ENCODE measurements around the gene HDGFL2. TPM values are rescaled to one million over a fixed set of nuclear protein-coding genes. Genes with fewer than 3 reads are reported as not detected.

The HDGFL2 gene
- 61.9 and 75.6 TPM in 2 replicates for total RNA-seq

DNA sequence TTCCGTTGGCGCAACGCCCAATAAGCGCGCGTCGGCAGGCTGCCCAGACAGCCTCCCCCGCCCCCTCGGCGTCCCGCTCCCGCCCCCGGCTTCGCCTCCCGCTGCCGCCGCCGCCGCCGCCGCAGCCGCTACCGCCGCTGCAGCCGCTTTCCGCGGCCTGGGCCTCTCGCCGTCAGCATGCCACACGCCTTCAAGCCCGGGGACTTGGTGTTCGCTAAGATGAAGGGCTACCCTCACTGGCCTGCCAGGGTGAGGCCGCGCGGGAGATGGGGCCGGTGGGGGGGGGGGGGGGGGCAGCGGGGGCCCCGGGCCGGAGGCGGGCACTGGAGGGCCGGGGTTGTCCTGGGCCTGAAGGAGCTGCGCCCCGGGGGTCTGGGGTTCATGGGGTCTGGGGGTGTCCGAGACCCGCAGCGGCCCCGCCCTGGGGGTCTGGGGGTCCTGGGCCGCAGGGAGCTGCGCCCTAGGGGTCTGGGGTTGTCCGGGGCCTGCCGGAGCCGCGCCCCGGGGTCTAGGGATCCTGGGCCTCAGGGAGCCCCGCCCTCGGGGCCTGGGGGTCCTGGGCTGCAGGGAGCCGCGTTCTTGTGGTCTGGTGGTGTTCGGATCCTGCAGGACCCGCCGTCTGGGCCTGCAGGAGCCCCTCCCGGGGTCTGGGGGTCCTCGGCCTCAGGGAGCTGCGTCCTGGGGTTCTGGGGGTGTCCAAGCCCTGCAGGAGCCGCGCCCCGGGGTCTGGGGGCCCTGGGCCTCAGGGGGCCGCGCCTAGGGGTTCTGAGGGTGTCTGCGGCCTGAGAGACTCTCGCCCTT, at the start of gene HDGFL2:
Gene HDGFL2, plus strand, starts transcription at position 124 of the 801 bp plus-strand sequence. Its CDS starts 54 bp downstream, at position 178.
- Mint-ChIP-seq H3K27ac (peak within 1 kb of the TSS; percentile 28), H3K4me3 (ENCODE audit: low read depth) (peak within 1 kb of the TSS; percentile 85), H3K27me3 (ENCODE audit: low read depth) (no peaks in the 10 kb centered on the region), H3K9me3 (no peaks in the 10 kb centered on the region), H3K36me3 (ENCODE audit: low read depth) (peaks cover 6% of the 10 kb centered on the region), H3K4me1 (ENCODE audit: low read depth) (peaks cover 18% of the 10 kb centered on the region)
- no peak for DNase-seq (ENCODE audit: low spot score)
- intact Hi-C loops (cut with micrococcal nuclease): loop anchor here (2.0 to 10.0 kb wide), 4 partner anchors 16 to 250 kb away; partner anchors contain the start of genes DPP9, SH3GL1 and UBXN6

DNA sequence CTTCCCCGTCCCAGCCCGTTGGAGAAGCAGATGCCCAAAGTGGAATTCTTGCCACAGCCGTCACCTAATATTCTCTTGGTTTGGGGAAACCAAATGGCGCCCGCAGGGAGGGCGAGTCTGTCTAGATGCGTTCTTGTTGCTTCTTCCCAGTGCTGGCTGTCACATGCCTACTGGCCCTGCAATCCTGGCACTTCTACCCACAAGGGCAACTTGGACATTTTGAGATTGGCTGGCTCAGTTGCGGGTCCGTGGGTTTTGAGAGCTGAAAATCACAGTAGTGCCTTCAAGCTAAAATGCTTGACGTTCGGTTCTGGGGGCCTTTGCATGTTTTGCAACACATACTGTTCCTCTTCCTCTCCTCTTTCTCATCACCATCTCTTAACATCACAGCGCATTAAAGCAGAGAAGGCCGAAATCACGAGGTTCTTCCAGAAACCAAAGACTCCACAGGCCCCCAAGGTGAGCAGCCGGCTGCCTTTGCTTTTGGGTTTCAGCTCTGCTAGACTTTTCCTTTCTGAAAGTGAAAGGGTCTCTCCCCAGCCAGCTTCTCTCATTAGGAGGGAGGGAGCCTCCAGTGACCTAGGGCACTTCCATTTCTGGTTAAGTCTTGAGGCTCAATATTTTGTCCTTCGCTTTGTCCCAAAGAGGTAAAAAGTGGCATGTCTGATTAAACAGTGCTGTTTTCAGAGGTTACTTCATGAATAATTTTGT, 48.5 kb upstream of the HDGFL2 start:
- H3K27ac Mint-ChIP-seq: no peak overlapping the region
- no peaks in the 10 kb centered on the region for H3K27me3 Mint-ChIP-seq (ENCODE audit: low read depth)
- peaks cover 2% of the 10 kb centered on the region for H3K4me1 Mint-ChIP-seq (ENCODE audit: low read depth)
- H3K4me3 Mint-ChIP-seq (ENCODE audit: low read depth): no peak overlapping the region
- no peaks in the 10 kb centered on the region for H3K9me3 Mint-ChIP-seq
- DNase-seq (ENCODE audit: low spot score): no peak
- H3K36me3 Mint-ChIP-seq (ENCODE audit: low read depth): peaks cover 38% of the 10 kb centered on the region
- intact Hi-C loops (cut with micrococcal nuclease): no loop called here

DNA sequence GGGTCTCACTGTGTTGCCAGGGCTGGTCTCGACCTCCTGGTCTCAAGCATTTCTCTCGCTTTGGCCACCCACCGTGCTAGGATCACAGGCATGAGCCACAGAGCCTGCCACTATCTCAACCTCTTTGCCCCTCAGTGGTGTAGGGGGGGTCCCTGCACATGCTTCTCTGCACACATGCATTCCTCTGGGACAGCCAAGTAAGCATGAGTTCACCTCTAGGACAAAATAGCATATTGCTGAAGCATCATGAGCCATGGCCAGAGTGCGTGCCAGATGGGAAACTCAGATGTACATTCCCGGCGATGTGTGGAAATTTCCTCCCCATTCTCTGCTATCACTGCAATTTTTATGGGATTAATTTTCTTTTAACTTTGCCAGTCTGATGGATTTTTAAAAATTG, 46.6 kb upstream of the HDGFL2 start:
- no peaks in the 10 kb centered on the region for H3K9me3 Mint-ChIP-seq
- H3K4me1 Mint-ChIP-seq (ENCODE audit: low read depth): peaks cover 2% of the 10 kb centered on the region

DNA sequence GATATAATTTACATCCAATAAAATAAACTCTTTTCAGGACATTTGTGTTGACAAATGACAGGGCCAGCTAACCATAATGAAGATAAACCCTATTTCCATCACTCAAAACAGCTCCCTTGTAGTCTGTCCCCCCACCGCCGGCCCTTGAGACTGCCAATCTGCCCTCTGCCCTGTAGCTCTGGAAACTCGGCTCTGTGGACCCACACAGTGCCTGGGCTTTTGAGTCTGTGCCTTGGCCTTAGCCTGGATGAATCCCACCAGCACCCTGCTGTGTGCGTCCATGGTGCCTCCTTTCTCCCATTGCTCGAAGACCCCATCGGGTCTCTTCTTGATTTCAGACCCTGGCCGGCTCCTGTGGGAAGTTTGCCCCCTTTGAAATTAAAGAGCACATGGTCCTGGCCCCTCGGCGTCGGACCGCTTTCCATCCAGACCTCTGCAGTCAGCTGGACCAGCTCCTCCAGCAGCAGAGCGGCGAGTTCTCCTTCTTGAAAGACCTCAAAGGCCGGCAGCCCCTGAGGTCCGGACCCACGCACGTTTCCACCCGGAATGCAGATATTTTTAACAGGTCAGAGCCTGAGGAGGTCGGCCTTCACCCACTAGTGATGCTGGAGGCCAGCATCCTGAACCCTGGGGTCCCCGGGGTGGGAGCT, 43.6 kb upstream of the HDGFL2 start:
- DNase-seq (ENCODE audit: low spot score): no peak
- H3K27me3 Mint-ChIP-seq (ENCODE audit: low read depth): no peaks in the 10 kb centered on the region
- H3K36me3 Mint-ChIP-seq (ENCODE audit: low read depth): peaks cover 69% of the 10 kb centered on the region
- intact Hi-C loops (cut with micrococcal nuclease): no loop called here
- H3K4me3 Mint-ChIP-seq (ENCODE audit: low read depth): no peak overlapping the region
- no peaks in the 10 kb centered on the region for H3K9me3 Mint-ChIP-seq
- no peak overlapping the region for H3K27ac Mint-ChIP-seq
- H3K4me1 Mint-ChIP-seq (ENCODE audit: low read depth): peaks cover 2% of the 10 kb centered on the region

More for the DNA sequence above, 46.6 kb upstream of the HDGFL2 start:
- no peak for DNase-seq (ENCODE audit: low spot score)
- Mint-ChIP-seq H3K27ac (no peak overlapping the region), H3K36me3 (ENCODE audit: low read depth) (peaks cover 54% of the 10 kb centered on the region), H3K27me3 (ENCODE audit: low read depth) (no peaks in the 10 kb centered on the region), H3K4me3 (ENCODE audit: low read depth) (no peak overlapping the region)
- intact Hi-C loops (cut with micrococcal nuclease): no loop called here

DNA sequence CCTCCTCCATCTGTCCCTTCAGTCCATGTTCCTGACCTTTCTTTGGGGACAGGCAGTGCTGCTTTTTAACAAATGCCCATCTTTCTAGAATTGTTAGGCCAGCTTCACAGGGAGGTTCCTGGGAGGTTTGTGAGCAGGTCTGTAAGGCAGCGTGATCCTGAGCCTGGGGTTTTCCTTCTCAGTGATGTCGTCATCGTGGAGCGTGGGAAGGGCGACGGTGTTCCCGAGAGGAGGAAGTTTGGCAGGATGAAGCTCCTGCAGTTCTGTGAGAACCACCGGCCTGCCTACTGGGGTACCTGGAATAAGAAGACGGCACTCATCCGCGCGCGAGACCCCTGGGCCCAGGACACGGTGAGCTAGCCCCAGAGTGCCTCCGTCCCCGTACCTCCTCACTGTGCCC, 42.8 kb upstream of the HDGFL2 start:
- Mint-ChIP-seq H3K4me1 (ENCODE audit: low read depth) (no peaks in the 10 kb centered on the region), H3K27me3 (ENCODE audit: low read depth) (no peaks in the 10 kb centered on the region), H3K36me3 (ENCODE audit: low read depth) (peaks cover 65% of the 10 kb centered on the region), H3K9me3 (no peaks in the 10 kb centered on the region), H3K27ac (no peak overlapping the region), H3K4me3 (ENCODE audit: low read depth) (no peak overlapping the region)
- no peak for DNase-seq (ENCODE audit: low spot score)
- intact Hi-C loops (cut with micrococcal nuclease): no loop called here

DNA sequence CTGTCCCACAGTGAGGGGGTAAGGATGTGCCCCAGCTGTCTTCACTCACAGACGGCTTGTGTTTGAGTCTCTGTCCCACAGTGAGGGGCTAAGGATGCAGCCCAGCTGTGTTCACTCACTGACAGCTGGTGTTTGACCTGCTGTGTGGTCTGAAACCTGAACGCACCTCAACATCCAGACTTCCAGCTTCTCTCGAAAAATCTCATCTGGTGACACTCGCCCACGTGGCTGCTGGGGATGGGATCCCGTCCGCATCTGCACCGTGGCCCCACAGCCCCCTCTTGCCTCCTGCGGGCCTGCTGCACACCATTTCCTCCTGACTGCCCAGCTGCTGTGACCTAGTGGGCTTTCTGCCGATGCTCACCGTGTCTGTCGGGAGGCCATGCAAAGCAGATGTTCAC, 42.3 kb upstream of the HDGFL2 start:
- no peaks in the 10 kb centered on the region for H3K4me1 Mint-ChIP-seq (ENCODE audit: low read depth)
- no peaks in the 10 kb centered on the region for H3K27me3 Mint-ChIP-seq (ENCODE audit: low read depth)
- peaks cover 67% of the 10 kb centered on the region for H3K36me3 Mint-ChIP-seq (ENCODE audit: low read depth)
- no peak overlapping the region for H3K27ac Mint-ChIP-seq
- intact Hi-C loops (cut with micrococcal nuclease): no loop called here
- no peak for DNase-seq (ENCODE audit: low spot score)
- H3K9me3 Mint-ChIP-seq: no peaks in the 10 kb centered on the region
- no peak overlapping the region for H3K4me3 Mint-ChIP-seq (ENCODE audit: low read depth)

DNA sequence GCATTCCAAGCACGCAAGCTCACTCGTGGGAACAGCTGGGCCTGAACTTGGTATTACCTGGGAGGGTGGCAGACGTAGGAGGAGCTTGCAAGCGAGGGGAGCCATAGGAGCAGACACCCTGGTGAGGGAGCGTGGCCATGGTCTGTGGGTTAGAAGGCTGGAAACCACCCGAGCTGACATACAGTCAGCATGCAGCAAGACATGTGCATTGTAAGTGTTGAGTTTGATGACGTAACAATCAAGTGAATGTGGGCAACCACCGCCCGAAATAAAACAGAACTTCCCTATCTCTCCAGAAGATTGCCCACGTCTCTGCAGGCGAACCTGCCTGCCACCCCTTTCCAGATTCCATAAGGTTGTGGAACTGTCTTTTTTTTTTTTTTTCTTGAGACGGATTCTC, 41.3 kb upstream of the HDGFL2 start:
- no peaks in the 10 kb centered on the region for H3K27me3 Mint-ChIP-seq (ENCODE audit: low read depth)
- H3K27ac Mint-ChIP-seq: no peak overlapping the region
- peaks cover 71% of the 10 kb centered on the region for H3K36me3 Mint-ChIP-seq (ENCODE audit: low read depth)
- DNase-seq (ENCODE audit: low spot score): no peak
- intact Hi-C loops (cut with micrococcal nuclease): no loop called here
- no peaks in the 10 kb centered on the region for H3K9me3 Mint-ChIP-seq
- no peak overlapping the region for H3K4me3 Mint-ChIP-seq (ENCODE audit: low read depth)
- H3K4me1 Mint-ChIP-seq (ENCODE audit: low read depth): no peaks in the 10 kb centered on the region

DNA sequence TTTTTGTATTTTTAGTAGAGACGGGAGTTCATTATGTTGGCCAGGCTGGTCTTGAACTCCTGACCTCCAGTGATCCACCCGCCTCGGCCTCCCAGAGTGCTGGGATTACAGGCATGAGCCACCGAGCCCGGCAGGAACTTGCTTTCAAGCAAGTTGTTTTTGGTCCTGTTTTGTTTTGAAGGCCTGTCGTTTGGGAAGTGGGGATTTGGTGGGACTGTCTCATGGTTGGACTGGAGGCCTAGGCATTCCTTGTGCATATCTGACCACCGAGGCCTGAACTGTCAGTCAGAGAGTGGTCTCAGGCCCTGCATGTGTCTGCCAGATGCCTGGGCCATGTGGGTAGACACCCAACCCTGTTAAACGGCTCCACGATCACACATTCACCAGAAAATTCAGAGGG, 40.8 kb upstream of the HDGFL2 start:
- intact Hi-C loops (cut with micrococcal nuclease): no loop called here
- H3K4me1 Mint-ChIP-seq (ENCODE audit: low read depth): no peaks in the 10 kb centered on the region
- peaks cover 68% of the 10 kb centered on the region for H3K36me3 Mint-ChIP-seq (ENCODE audit: low read depth)
- H3K4me3 Mint-ChIP-seq (ENCODE audit: low read depth): no peak overlapping the region
- no peak for DNase-seq (ENCODE audit: low spot score)
- H3K27me3 Mint-ChIP-seq (ENCODE audit: low read depth): no peaks in the 10 kb centered on the region
- no peak overlapping the region for H3K27ac Mint-ChIP-seq
- no peaks in the 10 kb centered on the region for H3K9me3 Mint-ChIP-seq

DNA sequence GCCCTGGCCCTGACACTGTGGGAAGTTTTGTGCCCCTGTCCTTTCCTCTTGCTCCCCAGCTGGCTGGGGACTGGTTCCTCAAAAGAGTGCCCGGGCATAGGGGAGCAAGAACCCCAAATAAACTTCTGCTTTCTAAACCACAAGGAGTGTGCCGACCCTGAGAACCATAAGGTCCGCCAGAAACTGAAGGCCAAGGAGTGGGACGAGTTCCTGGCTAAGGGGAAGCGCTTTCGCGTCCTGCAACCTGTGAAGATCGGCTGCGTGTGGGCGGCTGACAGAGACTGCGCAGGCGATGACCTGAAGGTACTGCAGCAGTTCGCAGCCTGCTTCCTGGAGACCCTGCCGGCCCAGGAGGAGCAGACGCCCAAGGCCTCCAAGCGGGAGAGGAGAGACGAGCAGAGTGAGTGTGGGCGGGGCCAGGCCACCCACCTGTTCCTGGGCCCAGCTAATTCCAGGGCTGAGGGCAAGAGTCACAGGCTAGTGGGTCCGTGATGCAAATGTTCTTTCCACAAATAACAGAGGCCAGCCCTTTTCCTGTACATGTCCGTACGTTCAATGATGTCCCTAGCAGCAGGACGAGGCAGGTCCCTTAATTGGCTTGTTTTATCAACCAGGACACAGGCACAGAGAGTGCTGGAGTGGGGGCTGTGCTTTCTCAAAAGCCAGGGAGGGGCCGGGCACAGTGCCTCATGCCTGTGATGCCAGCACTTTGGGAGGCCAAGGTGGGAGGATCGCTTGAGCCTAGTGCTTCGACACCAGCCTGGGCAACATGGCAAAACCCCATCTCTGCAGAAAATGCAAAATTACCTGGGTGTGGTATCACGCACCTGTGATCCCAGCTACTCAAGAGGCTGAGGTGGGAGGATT, 40.1 kb upstream of the HDGFL2 start:
- no peaks in the 10 kb centered on the region for H3K4me1 Mint-ChIP-seq (ENCODE audit: low read depth)
- H3K36me3 Mint-ChIP-seq (ENCODE audit: low read depth): peaks cover 68% of the 10 kb centered on the region
- no peak overlapping the region for H3K27ac Mint-ChIP-seq
- intact Hi-C loops (cut with micrococcal nuclease): no loop called here
- no peaks in the 10 kb centered on the region for H3K9me3 Mint-ChIP-seq
- no peak overlapping the region for H3K4me3 Mint-ChIP-seq (ENCODE audit: low read depth)
- H3K27me3 Mint-ChIP-seq (ENCODE audit: low read depth): no peaks in the 10 kb centered on the region
- no peak for DNase-seq (ENCODE audit: low spot score)

DNA sequence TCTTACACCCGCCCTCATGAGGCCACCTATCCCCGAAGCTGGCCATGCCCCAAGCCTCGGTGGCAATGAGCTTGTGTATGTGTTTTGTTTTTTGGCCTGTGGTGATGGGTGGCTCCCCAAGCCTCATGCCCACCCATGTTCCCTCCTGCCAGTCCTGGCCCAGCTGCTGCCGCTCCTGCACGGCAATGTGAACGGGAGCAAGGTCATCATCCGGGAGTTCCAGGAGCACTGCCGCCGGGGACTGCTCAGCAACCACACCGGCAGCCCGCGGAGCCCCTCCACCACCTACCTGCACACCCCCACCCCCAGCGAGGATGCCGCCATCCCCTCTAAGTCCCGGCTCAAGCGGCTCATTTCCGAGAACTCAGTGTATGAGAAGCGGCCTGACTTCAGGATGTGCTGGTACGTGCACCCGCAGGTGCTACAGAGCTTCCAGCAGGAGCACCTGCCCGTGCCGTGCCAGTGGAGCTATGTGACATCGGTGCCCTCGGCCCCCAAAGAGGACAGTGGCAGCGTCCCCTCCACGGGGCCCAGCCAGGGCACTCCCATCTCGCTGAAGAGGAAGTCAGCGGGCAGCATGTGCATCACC, 39.1 kb upstream of the HDGFL2 start:
- Mint-ChIP-seq H3K9me3 (no peaks in the 10 kb centered on the region), H3K36me3 (ENCODE audit: low read depth) (peaks cover 70% of the 10 kb centered on the region), H3K4me3 (ENCODE audit: low read depth) (no peak overlapping the region), H3K27me3 (ENCODE audit: low read depth) (no peaks in the 10 kb centered on the region), H3K4me1 (ENCODE audit: low read depth) (no peaks in the 10 kb centered on the region), H3K27ac (no peak overlapping the region)
- no peak for DNase-seq (ENCODE audit: low spot score)
- intact Hi-C loops (cut with micrococcal nuclease): no loop called here

DNA sequence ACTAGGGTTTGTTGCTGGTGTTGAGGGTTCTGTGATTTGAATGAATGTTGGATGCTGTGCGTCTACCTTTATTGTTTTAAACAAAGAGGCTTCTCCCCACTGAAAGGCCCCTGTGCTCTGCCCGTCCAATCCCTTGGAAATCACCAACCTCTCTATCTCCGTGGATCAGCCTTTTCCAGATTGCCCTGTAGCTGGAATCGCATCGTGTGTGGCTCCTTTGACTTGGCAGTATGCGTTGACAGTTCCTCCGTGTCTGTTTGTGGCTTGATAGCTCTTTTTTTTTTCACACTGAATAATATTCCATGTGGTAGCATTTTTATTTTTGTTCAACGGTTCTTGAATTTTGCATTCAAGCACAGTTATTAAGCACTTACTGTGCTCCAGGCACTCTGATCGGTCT, 37.7 kb upstream of the HDGFL2 start:
- Mint-ChIP-seq H3K27ac (no peak overlapping the region), H3K27me3 (ENCODE audit: low read depth) (no peaks in the 10 kb centered on the region), H3K9me3 (no peaks in the 10 kb centered on the region), H3K4me1 (ENCODE audit: low read depth) (no peaks in the 10 kb centered on the region), H3K4me3 (ENCODE audit: low read depth) (no peak overlapping the region), H3K36me3 (ENCODE audit: low read depth) (peaks cover 63% of the 10 kb centered on the region)
- intact Hi-C loops (cut with micrococcal nuclease): no loop called here
- no peak for DNase-seq (ENCODE audit: low spot score)

DNA sequence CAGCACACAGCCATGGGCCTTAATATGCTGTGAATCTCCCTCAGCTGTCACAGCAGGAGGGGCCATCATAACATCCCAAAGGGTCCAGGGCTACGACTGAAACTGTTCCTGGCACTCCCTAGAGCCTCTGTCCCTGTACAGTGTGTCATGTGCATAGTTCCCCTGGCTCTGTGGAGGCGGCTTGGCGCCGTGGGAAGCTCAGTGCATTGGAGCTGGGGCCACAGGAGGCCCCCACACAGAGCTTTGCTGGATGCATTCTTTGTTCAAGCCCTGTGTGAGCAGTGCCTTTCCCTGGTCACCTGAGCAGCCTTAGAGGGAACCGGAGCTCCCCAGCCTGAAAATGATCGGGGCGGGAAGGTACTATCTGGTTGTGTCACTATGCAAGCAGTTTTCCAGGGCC, 35.9 kb upstream of the HDGFL2 start:
- no peak for DNase-seq (ENCODE audit: low spot score)
- intact Hi-C loops (cut with micrococcal nuclease): no loop called here
- no peaks in the 10 kb centered on the region for H3K9me3 Mint-ChIP-seq
- no peaks in the 10 kb centered on the region for H3K4me1 Mint-ChIP-seq (ENCODE audit: low read depth)
- no peak overlapping the region for H3K27ac Mint-ChIP-seq
- no peaks in the 10 kb centered on the region for H3K27me3 Mint-ChIP-seq (ENCODE audit: low read depth)
- no peak overlapping the region for H3K4me3 Mint-ChIP-seq (ENCODE audit: low read depth)
- peaks cover 59% of the 10 kb centered on the region for H3K36me3 Mint-ChIP-seq (ENCODE audit: low read depth)
